GM18502 (cell line): ENCODE data around the gene APOE.
"Not testable (repeated sequence)": the region's sequence is repeated elsewhere in the genome, so short reads cannot be mapped to it uniquely, and the experiment has no call there.

Experiments used
- ATAC-seq: cut with Tn5 transposase; IDR thresholded peaks from one replicate; pipeline ENCODE4 v1.9.1; 2021; ENCODE audit warnings: mild to moderate bottlenecking; ENCODE audit not compliant: unreplicated experiment, poor library complexity

APOE gene

GRCh38 chr19:44908074-44908835 lies 2.7 kb downstream of the APOE start:
- no peak for ATAC-seq

DNA sequence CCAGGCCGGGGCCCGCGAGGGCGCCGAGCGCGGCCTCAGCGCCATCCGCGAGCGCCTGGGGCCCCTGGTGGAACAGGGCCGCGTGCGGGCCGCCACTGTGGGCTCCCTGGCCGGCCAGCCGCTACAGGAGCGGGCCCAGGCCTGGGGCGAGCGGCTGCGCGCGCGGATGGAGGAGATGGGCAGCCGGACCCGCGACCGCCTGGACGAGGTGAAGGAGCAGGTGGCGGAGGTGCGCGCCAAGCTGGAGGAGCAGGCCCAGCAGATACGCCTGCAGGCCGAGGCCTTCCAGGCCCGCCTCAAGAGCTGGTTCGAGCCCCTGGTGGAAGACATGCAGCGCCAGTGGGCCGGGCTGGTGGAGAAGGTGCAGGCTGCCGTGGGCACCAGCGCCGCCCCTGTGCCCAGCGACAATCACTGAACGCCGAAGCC lies 3.3 kb downstream of the APOE start:
- ATAC-seq: no peak

DNA sequence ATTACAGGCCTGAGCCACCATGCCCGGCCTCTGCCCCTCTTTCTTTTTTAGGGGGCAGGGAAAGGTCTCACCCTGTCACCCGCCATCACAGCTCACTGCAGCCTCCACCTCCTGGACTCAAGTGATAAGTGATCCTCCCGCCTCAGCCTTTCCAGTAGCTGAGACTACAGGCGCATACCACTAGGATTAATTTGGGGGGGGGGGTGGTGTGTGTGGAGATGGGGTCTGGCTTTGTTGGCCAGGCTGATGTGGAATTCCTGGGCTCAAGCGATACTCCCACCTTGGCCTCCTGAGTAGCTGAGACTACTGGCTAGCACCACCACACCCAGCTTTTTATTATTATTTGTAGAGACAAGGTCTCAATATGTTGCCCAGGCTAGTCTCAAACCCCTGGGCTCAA lies 4.2 kb downstream of the APOE start:
- ATAC-seq: no peak

DNA sequence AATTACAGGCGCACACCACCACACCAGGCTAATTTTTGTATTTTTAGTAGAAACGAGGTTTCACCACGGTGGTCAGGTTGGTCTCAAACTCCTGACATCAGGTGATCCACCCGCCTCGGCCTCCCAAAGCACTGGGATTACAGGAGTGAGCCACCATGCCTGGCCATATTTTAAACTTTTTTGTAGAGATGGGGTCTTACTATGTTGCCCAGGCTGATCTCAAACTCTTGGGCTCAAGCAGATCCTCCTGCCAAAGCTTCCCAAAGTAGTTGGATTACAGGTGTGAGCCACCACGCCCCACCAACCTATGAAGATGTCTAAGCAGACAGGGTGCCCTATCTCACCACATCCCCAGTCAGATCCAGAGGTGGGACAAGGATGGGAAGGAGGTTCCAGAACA lies 6.3 kb downstream of the APOE start:
- ATAC-seq: not testable (repeated sequence)

- ATAC-seq: no peak
Observed at GRCh38 chr19:44912854-44913253, 7.3 kb downstream of the APOE start.

DNA sequence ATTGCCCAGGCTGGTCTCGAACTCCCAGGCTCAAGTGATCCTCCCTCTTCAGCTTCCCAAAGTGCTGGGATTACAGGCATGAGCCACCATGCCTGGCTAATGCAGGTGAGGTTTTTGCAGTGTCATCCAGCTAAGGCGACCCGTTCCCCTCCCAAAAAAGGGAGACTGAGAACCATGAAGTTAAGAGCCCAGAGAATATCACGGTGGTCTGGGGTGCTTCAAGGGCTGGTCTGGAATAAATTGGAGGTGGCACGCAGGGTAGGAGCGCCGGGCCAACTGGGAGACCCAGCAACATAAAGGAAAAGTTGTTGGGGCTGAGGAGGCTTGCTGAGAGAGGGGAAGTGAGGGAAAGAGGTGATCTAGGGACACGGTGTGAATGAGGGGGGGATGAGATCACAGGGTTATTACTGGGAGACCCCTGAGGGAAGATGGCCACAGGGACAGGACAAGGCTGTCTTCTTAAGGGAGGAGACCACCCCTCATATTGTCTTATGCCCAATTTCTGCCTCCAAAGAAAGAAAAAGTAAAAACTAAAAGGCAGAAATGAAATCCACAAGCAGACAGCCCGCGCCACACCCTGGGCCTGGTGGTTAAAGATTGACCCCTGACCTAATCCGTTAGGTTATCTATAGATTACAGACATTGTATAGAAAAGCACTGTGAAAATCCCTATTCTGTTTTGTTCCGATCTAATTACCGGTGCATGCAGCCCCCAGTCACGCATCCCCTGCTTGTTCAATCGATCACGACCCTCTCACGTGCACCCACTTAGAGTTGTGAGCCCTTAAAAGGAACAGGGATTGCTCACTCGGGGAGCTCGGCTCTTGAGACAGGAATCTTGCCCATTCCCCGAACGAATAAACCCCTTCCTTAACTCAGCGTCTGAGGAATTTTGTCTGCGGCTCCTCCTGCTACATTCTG lies 8.2 kb downstream of the APOE start:
- ATAC-seq: not testable (repeated sequence)

- ATAC-seq: peak; percentile 92
Observed at GRCh38 chr19:44914433-44915206, 9.0 kb downstream of the APOE start, which contains the start of gene APOC1. Gene APOC1, plus strand, starts transcription at chr19:44914608. Its CDS starts 284 bp downstream, at chr19:44914892.

DNA sequence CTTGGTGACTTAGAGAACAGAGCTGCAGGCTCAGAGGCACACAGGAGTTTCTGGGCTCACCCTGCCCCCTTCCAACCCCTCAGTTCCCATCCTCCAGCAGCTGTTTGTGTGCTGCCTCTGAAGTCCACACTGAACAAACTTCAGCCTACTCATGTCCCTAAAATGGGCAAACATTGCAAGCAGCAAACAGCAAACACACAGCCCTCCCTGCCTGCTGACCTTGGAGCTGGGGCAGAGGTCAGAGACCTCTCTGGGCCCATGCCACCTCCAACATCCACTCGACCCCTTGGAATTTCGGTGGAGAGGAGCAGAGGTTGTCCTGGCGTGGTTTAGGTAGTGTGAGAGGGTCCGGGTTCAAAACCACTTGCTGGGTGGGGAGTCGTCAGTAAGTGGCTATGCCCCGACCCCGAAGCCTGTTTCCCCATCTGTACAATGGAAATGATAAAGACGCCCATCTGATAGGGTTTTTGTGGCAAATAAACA lies 18.7 kb downstream of the APOE start:
- no peak for ATAC-seq

DNA sequence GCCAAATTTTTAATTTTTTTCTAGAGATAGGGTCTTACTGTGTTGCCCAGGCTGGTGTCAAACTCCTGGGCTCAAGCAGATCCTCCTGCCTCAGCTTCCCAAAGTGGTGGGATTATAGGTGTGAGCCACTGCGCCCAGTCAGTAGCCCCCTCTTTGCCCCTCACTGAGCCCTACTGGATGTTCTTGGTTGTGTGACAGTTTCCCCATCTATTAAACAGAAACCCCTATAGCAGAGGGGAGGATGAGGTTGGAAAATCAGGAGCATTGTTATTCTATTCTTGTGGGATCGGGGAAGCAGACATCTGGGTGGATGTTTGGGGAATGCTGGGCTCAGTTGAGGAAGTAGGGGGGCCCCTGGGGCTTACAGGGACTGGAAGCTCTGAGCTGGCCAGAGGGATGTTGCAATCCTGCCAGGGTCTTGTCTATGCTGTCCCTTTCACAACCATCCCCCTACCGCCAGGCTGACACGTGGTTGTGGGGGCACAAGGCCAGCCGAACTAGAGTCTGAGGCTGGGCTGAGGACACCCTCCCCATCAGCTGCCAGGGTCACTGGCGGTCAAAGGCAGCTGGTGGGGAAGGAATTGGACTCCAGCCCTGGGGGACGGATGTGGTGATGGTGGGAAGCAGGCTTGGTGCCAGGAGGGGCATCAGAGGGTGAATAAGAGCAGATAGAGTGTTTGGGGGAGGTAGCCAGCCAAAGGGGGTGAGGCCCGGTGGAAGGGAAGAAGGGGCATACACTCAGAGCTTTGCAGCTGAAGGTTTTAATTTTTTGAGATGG lies 19.7 kb downstream of the APOE start:
- ATAC-seq: no peak

DNA sequence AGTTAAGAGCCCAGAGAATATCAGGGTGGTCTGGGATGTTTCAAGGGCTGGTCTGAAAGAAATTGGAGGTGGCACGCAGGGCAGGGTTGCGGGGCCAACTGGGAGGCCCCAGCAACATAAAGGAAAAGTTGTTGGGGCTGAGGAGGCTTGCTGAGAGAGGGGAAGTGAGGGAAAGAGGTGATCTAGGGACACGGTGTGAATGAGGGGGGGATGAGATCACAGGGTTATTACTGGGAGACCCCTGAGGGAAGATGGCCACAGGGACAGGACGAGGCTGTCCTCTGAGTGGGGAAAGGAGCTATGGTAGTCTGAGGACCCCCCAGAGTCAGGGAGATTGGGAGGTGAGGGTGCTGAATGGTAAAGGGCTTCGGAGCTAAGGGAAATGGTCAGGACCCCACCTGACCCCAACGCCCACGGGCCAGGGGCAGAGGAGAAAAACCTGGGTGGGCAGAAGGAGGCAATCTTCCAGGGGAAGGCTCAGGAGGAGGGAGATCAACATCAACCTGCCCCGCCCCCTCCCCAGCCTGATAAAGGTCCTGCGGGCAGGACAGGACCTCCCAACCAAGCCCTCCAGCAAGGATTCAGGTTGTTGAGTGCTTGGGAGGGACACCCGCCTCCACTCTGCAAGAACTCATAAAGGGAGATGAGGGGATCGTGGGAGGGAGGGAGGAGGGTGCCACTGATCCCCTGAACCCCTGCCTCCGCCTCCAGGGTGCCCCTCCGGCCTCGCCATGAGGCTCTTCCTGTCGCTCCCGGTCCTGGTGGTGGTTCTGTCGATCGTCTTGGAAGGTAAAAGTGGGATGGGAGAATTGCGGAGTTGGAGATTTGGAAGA lies 20.9 kb downstream of the APOE start:
- not testable (repeated sequence) for ATAC-seq

DNA sequence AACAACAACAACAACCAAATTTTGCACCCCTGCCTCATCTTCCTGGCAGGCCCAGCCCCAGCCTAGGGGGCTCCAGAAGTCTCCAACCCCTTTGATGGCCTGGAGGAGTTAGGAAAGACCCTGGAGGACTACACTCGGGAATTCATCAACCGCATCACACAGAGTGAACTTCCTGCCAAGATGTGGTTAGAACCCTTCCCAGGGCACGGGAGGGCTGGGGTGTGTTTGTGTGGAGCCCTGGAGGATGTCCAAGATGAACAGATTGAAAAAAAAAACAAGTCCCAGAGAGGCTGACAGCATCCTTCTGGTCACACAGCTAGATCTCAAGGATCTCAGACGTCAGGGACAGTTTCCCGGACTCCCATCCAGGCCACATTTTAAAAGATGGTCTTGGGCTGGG lies 22.1 kb downstream of the APOE start:
- no peak for ATAC-seq

GRCh38 chr19:44930088-44930487 lies 24.5 kb downstream of the APOE start:
- no peak for ATAC-seq

DNA sequence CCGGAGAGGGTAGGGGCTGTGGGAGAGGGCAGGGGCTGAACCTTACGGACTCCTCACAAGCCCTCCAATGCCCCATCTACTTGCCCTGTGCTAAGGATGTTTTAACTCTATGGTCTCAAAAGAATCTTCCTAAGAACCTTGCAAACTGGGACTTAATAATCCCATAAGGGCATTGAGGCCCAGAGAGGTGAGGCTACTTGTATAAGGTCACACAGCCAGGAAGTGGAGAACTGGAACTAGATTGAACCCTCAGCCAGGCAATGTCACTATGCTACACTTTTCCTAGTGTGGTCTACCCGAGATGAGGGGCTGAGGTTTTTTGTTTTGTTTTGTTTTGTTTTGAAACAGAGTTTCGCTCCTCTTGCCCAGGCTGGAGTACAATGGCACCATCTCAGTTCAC lies 25.9 kb downstream of the APOE start:
- ATAC-seq: no peak

- no peak for ATAC-seq
Observed at GRCh38 chr19:44939668-44940067, 34.1 kb downstream of the APOE start.

- no peak for ATAC-seq
Observed at GRCh38 chr19:44942067-44942571, 36.5 kb downstream of the APOE start, which contains the start of gene APOC4. Gene APOC4, plus strand, starts transcription at chr19:44942237. Its CDS starts 41 bp downstream, at chr19:44942278.

- ATAC-seq: no peak
Observed at GRCh38 chr19:44943801-44944249, 38.2 kb downstream of the APOE start.

- ATAC-seq: no peak
Observed at GRCh38 chr19:44947041-44947581, 41.5 kb downstream of the APOE start.

DNA sequence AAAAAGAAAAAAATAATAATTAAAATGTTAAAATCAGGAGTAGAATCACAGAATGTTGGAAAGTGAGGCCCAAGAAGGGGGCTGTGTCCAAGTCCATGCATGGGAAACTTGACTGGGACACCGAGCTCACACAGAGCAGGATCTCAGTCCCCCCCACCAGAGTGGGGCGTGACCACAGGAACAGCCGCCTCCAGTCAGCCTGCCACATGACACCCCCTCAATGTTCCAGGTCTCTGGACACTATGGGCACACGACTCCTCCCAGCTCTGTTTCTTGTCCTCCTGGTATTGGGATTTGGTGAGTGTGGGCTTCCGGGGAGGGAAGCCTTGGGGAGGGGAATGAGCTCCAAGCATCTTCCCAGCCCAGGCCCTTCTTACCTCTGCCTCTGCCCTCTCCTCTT lies 42.6 kb downstream of the APOE start:
- no peak for ATAC-seq
